ENCODE data around the gene OBI1. TPM values are rescaled to one million over a fixed set of nuclear protein-coding genes. Genes with fewer than 3 reads are reported as not detected.

The OBI1 gene
- polyA plus RNA-seq, 3 donors = 2.0 to 5.2 (median 3.5) TPM

DNA sequence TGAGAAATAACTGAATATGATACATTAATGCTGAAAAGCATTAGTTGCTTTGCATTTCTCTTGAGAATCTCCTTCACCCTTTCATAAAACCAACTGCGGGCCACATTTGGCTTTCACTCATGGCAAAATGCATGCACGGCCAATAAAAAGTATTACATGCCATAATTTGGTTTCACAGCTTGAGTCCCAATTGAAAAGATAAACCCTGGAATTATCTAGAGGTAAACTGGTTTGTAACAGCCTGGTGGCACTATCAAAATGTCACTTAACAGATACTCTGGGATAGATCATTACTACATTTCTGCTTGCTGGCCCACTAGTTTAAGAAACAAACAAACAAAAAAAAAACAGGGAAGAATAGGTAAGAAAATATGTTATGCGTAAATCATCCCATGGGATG, 3.9 kb downstream of the OBI1 start:
- H3K4me2 ChIP-seq (replicated peaks; ENCODE audit: extremely low read depth, low read length, poor library complexity, severe bottlenecking) = no peak overlapping the region
- no peaks in the 10 kb centered on the region for H3K27me3 ChIP-seq (ENCODE audit: control insufficient read depth in 2 of 2, insufficient read depth in 2 of 2, low read length in 2 of 2)
- Mint-ChIP-seq H3K4me3 (no peak overlapping the region), H3K27me3 (ENCODE audit: low read depth in 3 of 3) (peaks cover 0 to 6% (median 3%) of the 10 kb centered on the region in 3 donors), H3K27ac (no peak overlapping the region), H3K9me3 (no peaks in the 10 kb centered on the region), H3K36me3 (peaks cover 0 to 2% of the 10 kb centered on the region in 2 donors), H3K4me1 (peaks cover 22% of the 10 kb centered on the region)
- no peak overlapping the region for H3K9ac ChIP-seq (ENCODE audit: insufficient read depth, low read length, poor library complexity, severe bottlenecking)
- no peak overlapping the region for H3K27ac ChIP-seq (ENCODE audit: low read depth in 1 of 2, low read length in 2 of 2)
- no peaks in the 10 kb centered on the region for H3K9me3 ChIP-seq (replicated peaks in 1 of 2; ENCODE audit: control insufficient read depth in 1 of 2, insufficient read depth in 1 of 2, low read length in 2 of 2)
- no peak overlapping the region for H2AFZ ChIP-seq (ENCODE audit: insufficient read depth, low read depth, low read length, poor library complexity, severe bottlenecking)
- TF ChIP-seq, protein P1, sequence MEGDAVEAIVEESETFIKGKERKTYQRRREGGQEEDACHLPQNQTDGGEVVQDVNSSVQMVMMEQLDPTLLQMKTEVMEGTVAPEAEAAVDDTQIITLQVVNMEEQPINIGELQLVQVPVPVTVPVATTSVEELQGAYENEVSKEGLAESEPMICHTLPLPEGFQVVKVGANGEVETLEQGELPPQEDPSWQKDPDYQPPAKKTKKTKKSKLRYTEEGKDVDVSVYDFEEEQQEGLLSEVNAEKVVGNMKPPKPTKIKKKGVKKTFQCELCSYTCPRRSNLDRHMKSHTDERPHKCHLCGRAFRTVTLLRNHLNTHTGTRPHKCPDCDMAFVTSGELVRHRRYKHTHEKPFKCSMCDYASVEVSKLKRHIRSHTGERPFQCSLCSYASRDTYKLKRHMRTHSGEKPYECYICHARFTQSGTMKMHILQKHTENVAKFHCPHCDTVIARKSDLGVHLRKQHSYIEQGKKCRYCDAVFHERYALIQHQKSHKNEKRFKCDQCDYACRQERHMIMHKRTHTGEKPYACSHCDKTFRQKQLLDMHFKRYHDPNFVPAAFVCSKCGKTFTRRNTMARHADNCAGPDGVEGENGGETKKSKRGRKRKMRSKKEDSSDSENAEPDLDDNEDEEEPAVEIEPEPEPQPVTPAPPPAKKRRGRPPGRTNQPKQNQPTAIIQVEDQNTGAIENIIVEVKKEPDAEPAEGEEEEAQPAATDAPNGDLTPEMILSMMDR (IDR thresholded peaks at IDR 0.05) = no peak
- H3K79me2 ChIP-seq (ENCODE audit: insufficient read depth, low read length) = peaks cover 88% of the 10 kb centered on the region
- H3K4me1 ChIP-seq (ENCODE audit: control insufficient read depth in 1 of 2, insufficient read depth in 2 of 2, low read length in 2 of 2) = peaks cover 16 to 27% of the 10 kb centered on the region in 2 donors
- no peak for DNase-seq
- H3K4me3 ChIP-seq (replicated peaks in 1 of 3; ENCODE audit: low read depth in 2 of 3, low read length in 3 of 3) = no peak overlapping the region
- peaks cover 0 to 10% of the 10 kb centered on the region in 2 donors for H3K36me3 ChIP-seq (replicated peaks in 1 of 2; ENCODE audit: control insufficient read depth in 1 of 2, insufficient read depth in 2 of 2, low read length in 2 of 2)
- H4K20me1 ChIP-seq (ENCODE audit: insufficient read depth, low read length) = peaks cover 64% of the 10 kb centered on the region
- intact Hi-C loops (cut with micrococcal nuclease) = no loop called here
- WGBS (ENCODE audit: insufficient coverage) = no CpG with 5 or more reads among the region's 3 CpGs

DNA sequence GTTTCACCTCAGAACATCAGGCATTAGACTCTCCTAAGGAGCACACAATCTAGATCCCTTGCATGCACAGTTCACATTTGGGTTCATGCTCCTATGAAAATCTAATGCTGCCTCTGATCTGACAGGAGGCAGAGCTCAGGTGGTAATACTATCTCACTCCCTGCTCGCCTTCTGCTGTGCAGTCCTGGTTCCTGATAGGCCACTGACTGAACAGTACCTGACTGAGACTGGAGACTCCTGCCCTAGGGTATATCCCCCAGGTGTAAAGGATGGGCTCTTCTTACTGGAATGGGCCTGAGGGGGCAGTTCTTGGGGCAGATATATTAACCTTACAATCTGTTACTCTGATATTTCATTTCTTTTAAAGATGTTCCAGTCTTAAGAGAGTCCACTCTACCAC, 6.3 kb downstream of the OBI1 start:
- intact Hi-C loops (cut with micrococcal nuclease) = no loop called here
- no peak overlapping the region for H3K4me2 ChIP-seq (replicated peaks; ENCODE audit: extremely low read depth, low read length, poor library complexity, severe bottlenecking)
- H3K4me3 ChIP-seq (replicated peaks in 1 of 3; ENCODE audit: low read depth in 2 of 3, low read length in 3 of 3) = no peak overlapping the region
- H2AFZ ChIP-seq (ENCODE audit: insufficient read depth, low read depth, low read length, poor library complexity, severe bottlenecking) = no peak overlapping the region
- H3K79me2 ChIP-seq (ENCODE audit: insufficient read depth, low read length) = peaks cover 97% of the 10 kb centered on the region
- no peaks in the 10 kb centered on the region for H3K9me3 ChIP-seq (replicated peaks in 1 of 2; ENCODE audit: control insufficient read depth in 1 of 2, insufficient read depth in 1 of 2, low read length in 2 of 2)
- 80% methylated on average over 1 of the region's 1 CpG for WGBS (ENCODE audit: insufficient coverage)
- no peaks in the 10 kb centered on the region for H3K27me3 ChIP-seq (ENCODE audit: control insufficient read depth in 2 of 2, insufficient read depth in 2 of 2, low read length in 2 of 2)
- Mint-ChIP-seq H3K9me3 (no peaks in the 10 kb centered on the region), H3K27me3 (ENCODE audit: low read depth in 3 of 3) (peaks cover 0 to 3% (median 0%) of the 10 kb centered on the region in 3 donors), H3K4me1 (peaks cover 6% of the 10 kb centered on the region), H3K4me3 (no peak overlapping the region), H3K27ac (no peak overlapping the region), H3K36me3 (peaks cover 0 to 2% of the 10 kb centered on the region in 2 donors)
- TF ChIP-seq, protein P1 (IDR thresholded peaks at IDR 0.05) = no peak
- no peak overlapping the region for H3K9ac ChIP-seq (ENCODE audit: insufficient read depth, low read length, poor library complexity, severe bottlenecking)
- H3K36me3 ChIP-seq (replicated peaks in 1 of 2; ENCODE audit: control insufficient read depth in 1 of 2, insufficient read depth in 2 of 2, low read length in 2 of 2) = peaks cover 0 to 10% of the 10 kb centered on the region in 2 donors
- peaks cover 9 to 13% of the 10 kb centered on the region in 2 donors for H3K4me1 ChIP-seq (ENCODE audit: control insufficient read depth in 1 of 2, insufficient read depth in 2 of 2, low read length in 2 of 2)
- DNase-seq = no peak
- H3K27ac ChIP-seq (ENCODE audit: low read depth in 1 of 2, low read length in 2 of 2) = no peak overlapping the region
- peaks cover 87% of the 10 kb centered on the region for H4K20me1 ChIP-seq (ENCODE audit: insufficient read depth, low read length)

All from CD14-positive monocyte (primary cell).